EH (cell line): ENCODE results near the gene TTC38.
"Not testable (repeated sequence)": the region's sequence is repeated elsewhere in the genome, so short reads cannot be mapped to it uniquely, and the experiment has no call there.

Experiments used
- DNase-seq: peaks from one replicate; pipeline ENCODE4 v3.0.0-alpha.2; 2015; ENCODE audit warnings: low read depth

TTC38 gene

DNA sequence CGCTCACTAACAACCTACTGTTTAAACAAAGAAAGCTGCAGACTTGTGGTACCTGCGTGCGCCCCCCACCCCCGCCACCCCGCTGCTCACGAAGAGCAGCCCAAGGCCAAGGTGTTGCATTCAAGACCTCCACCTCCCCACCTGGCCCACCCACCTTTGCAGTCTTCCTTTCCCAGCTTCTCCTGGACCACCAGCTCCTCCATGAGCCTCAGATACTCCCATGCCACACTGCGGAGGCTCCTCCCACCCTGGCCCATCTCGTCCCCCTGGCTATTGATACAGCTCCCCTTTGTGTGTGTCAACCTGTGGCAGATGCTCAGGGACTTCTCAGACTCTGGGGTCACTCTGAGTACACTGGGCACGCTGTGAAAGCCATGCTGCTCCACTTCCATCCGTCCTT lies 21.6 kb upstream of the TTC38 start:
- DNase-seq = no peak

DNA sequence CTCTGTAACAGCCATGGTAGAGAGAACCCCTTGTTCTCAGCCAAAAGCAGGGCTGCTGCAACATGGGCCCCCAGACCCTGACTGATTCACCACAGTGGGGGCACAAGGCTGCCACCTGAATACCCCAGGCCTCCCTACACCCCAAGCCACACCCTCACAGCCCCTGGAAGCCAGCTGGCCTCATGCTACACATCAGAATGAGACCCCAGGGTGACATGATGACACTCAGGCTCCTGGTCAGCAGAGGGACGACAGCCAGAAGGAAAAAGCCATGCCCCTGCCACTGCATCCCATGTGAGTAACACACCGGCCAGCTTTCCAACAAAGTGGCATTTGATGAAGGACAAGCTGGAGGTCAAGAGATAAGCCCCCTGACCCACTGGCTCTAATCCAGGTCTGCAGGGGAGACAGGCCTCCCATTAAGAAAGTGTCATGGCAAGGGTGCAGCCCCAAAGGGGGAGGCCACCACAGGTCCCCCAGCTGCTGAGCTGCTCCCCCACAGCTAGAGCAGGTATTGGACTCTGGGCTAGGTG lies 20.3 kb upstream of the TTC38 start:
- DNase-seq = no peak

GRCh38 chr22:46250035-46250782 lies 17.6 kb upstream of the TTC38 start, which contains the start of gene CDPF1:
CDPF1 (minus strand) TSS chr22:46250293; CDS start chr22:46248284, 2,009 bp downstream.
- peak; percentile 91 for DNase-seq

DNA sequence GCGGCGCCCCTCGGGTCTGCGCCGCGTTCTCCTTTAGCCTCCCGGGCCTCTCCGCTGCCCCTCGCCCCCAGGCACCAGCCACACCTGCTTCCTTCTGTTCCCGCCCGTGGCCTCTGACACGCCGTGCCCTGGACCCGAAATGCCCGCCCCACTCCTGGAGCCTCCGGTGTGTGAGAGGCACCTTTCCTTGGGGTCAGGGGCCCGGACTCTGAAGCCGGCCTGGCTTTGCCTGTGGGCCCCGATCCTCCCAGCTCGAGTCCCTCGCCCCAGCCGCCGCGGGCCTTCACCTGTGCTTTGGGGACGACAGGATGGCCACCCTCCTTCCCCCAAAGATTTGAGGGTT lies 17.1 kb upstream of the TTC38 start:
- DNase-seq = no peak

DNA sequence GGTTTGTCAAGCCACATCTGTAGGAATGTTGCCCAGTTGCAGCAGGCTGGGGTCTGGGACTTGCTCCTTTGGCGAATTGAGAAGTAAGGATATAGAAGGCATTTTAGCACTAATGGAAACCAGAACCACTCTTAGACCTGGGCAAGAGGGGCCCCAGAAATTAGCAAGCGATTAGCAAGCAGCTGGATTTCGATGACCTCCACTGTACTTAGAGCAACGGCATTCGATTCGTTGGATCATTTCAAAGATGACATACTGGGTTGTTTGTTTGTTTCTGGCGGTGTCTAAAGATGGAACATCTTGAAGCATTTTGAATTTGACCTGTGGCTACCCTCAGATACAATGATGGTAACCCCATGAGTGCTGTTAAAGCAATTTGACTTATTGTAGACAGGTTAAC lies 16.5 kb upstream of the TTC38 start:
- no peak for DNase-seq

DNA sequence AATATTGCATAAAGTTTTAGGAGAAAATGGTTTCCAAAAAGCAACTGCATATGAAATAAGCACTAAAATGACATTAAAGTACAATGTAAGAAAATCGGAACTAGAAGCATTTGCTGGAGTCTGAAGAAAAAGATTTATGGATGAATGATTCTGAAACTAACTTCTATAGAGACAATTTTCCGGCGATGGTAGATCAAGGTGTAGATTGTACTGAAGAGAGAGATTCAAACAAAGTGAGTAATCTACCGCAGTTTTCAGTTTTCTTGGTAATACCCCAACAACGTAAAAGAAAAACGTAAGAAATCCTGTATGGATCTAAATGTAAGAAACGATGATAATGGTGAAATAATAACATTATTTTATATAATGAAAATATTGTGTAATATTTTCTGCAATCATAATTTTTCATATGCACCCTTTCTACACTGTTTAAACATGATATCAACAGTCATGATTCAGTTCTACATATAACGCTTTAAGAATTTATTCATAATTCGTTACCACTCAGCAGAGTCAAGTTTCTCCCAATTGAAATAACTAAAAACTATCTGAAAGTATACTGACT lies 15.9 kb upstream of the TTC38 start:
- DNase-seq = no peak

- no peak for DNase-seq
These were observed 11.3 kb upstream of the TTC38 start for GRCh38 chr22:46256358-46256958.

- DNase-seq = no peak
These were observed 8.4 kb upstream of the TTC38 start for GRCh38 chr22:46259374-46259773.

- DNase-seq = no peak
These were observed 7.8 kb upstream of the TTC38 start for GRCh38 chr22:46260038-46260437.

DNA sequence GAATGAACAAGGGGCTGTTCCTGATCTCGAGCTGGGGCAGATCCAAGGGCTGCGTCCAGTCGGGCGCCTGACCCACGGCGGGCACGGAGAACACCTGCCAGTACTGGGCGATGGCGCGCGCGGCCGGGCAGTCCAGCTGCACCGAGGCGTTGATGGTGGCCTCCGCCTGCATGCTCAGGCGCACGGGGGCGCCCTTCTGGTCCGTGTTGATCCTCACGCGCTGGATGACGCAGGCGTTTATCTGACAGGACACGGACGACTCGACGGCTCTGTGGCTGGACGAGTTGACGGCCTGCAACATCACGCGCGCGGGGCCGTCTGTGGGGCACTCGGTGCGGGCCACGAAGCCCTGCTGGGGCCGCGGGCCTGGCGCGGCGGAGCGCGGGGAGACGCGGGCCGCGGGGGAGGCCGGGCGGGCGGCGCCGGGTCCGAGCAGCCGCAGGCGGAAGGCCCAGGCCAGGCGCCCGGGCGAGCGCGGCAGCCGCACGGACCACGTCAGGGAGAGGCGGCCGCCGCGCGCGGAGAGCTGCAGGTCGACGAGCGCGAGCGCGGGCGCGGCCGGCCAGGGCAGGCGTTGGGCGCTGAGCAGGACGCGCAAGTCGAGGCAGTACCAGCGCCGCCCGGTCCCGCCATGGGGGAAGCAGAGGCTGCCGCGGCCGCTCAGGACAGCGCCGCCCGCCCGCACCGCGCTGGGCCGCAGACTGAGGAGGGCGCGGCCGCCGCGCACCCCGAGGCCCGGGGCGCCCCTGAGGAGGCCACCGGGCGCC lies 5.2 kb upstream of the TTC38 start:
- no peak for DNase-seq

- DNase-seq = no peak
These were observed 4.6 kb upstream of the TTC38 start, which contains the start of gene PKDREJ for GRCh38 chr22:46263216-46263590. PKDREJ (minus strand) TSS chr22:46263343; CDS start chr22:46263322, 21 bp downstream.

GRCh38 chr22:46264520-46264919 lies 3.3 kb upstream of the TTC38 start:
- not testable (repeated sequence) for DNase-seq

- not testable (repeated sequence) for DNase-seq
These were observed 2.2 kb upstream of the TTC38 start for GRCh38 chr22:46265627-46266026.

DNA sequence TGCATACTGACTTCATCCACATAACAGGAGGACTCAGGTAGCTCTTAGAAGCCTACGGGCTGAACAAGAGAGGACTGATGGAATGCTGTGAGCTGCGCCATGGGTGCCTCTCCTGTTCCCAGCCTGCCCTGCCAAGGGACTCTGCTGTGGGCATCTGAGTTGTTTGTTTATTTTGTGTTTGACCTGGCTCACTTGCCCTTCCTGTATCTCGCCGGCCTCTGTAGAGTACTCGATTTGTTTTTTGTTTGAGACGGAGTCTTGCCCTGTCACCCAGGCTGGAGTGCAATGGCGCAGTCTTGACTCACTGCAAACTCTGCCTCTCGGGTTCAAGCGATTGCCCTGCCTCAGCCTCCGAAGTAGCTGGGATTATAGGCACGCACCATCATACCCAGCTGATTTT lies 1.8 kb downstream of the TTC38 start:
- DNase-seq = no peak

DNA sequence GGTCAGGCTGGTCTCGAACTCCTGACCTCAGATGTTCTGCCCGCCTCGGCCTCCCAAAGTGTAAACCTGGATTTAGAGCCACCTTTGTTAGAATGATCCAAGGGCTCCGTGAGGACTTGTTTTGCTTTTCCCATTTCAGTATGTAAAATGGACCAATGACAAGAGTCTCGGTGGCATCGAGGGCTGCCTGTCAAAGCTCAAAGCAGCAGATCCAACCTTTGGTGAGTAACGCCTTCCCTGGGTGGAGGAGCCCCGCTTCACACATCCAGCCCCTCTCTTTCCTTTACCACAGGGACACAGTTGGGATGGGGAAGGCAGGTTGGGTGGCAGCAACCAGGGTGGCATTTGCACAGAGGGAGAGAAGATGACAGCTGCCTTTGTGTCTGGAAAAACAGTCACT lies 4.4 kb downstream of the TTC38 start:
- DNase-seq = no peak

GRCh38 chr22:46272762-46273431 lies 5.1 kb downstream of the TTC38 start:
- DNase-seq = no peak

GRCh38 chr22:46273432-46274148 lies 5.8 kb downstream of the TTC38 start:
- no peak for DNase-seq

DNA sequence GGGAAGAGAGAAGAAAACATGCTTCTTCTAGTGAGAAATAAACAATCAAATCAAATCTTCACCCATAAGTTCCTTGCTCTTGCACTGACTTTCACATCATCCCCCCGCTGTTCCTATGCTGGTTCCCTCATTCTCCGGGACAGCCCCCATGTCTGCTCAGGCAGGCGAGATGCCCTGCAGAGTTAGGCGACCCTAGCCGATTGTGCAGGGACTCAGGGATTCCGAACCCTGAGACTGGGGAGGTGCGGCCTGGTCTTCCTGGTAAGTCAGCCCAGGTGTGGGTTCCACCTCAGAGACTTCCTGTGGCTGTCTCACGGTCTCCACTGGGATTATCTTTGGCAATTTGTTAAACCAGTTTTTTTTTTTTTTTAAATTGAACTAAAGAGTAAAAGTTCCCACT lies 6.6 kb downstream of the TTC38 start:
- DNase-seq = no peak

DNA sequence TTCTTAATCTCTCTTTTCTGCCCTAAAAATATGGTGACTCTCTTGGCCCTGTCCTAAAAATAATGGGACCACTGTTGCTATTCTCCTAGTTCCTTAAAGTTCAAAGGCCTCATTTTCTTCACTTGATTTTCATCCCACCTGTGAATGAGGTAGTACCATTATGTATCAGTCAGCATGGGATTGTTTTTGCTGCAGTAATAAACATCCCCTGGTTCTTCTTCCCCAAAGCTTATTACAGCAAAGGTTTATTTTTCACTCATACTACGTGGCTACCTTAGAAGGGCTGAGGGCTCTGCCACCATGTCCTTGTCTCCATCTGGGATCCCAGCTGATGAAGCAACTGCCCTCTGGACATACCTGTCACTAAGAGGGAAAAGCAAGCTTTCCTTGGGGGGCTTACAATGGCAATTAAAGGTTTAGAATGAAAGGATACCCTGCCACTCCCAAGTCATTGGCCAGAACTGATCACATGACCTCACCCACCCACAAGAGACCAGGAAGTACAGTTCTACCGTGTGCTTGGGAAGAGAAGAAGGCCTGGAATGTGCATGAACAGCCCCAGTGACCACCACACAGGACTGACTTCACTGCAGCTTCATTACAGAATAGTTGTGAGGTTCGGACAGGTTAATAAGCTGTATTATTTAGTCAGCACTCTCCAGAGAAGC lies 7.8 kb downstream of the TTC38 start:
- DNase-seq = peak; percentile 20

DNA sequence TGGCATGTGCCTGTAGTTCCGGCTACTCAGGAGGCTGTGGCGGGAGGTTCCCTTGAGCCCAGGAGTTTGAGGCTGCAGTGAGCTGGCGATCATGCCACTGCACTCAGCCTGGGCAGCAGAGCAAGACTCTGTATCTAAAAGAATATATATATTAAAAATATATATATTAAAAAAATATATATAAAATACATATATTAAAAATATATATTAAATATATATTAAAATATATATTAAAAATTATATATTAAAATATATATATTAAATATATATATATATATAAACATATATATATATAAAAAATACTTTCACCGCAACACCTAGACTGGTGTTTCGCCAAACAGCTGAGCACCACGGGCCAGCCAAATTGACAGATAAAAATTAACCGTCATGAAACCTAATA lies 8.8 kb downstream of the TTC38 start:
- no peak for DNase-seq
